ENCODE results near the gene PSD4.

The PSD4 gene

DNA sequence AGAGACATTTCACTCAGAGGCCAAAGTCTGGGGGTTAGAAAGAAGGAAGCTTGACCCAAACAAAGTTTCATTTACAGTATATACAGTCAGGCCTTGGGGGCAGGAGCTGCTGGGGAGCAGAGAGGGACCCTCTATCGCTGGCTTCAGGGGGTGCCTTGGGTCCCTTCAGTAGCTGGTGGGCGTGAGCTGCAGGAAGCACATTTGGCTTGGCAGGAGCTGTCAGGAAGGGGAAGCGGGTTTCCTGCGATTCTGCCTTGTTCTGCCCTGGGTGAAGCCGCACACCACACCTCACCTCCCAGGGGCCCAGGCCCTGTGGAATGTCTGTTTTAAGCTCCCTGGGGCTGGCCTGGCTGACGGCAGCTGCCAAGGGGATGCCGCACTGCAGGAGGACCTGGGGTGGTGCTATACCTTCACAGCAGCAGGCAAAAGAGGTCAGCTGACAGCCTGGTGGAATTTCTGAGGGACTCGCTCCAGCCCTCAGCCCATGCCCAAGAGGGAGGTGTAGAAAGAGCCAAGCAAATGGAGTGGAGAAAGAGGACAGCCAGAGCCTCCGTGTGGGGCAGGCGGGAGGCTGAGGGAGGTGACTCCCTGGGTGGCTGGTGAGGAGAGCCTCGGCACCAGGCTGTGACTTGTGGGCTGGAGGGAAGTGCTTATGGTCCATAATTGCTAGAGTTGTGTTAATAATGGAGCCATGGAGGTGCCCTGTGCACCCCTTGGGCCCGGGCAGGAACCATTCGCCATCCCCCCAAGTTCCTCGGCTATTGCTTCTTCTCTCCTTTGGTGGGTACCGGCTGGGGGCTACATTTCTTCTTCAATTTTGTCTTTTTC is 43.9 kb downstream of the PSD4 start:
- TF ChIP-seq, protein P1, sequence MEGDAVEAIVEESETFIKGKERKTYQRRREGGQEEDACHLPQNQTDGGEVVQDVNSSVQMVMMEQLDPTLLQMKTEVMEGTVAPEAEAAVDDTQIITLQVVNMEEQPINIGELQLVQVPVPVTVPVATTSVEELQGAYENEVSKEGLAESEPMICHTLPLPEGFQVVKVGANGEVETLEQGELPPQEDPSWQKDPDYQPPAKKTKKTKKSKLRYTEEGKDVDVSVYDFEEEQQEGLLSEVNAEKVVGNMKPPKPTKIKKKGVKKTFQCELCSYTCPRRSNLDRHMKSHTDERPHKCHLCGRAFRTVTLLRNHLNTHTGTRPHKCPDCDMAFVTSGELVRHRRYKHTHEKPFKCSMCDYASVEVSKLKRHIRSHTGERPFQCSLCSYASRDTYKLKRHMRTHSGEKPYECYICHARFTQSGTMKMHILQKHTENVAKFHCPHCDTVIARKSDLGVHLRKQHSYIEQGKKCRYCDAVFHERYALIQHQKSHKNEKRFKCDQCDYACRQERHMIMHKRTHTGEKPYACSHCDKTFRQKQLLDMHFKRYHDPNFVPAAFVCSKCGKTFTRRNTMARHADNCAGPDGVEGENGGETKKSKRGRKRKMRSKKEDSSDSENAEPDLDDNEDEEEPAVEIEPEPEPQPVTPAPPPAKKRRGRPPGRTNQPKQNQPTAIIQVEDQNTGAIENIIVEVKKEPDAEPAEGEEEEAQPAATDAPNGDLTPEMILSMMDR (conservative IDR thresholded peaks at IDR 0.05; ENCODE audit: low read depth, low read length): no peak
- Histone ChIP-seq H3K36me3 (ENCODE audit: insufficient read depth) (no peaks in the 10 kb centered on the region), H3K79me2 (ENCODE audit: insufficient read depth, low read depth) (no peaks in the 10 kb centered on the region), H3K27ac (no peak overlapping the region), H4K20me1 (ENCODE audit: insufficient read depth) (no peaks in the 10 kb centered on the region), H3K4me2 (no peak overlapping the region), H3K27me3 (ENCODE audit: insufficient read depth, low read depth) (no peaks in the 10 kb centered on the region), H3K4me1 (ENCODE audit: low read depth, poor library complexity, severe bottlenecking) (no peaks in the 10 kb centered on the region), H3K4me3 (IDR thresholded peaks at IDR 0.05; ENCODE audit: insufficient read depth, low read depth, low read length) (no peak overlapping the region), H2AFZ (ENCODE audit: low read depth) (no peak overlapping the region), H3K9ac (no peak overlapping the region)

DNA sequence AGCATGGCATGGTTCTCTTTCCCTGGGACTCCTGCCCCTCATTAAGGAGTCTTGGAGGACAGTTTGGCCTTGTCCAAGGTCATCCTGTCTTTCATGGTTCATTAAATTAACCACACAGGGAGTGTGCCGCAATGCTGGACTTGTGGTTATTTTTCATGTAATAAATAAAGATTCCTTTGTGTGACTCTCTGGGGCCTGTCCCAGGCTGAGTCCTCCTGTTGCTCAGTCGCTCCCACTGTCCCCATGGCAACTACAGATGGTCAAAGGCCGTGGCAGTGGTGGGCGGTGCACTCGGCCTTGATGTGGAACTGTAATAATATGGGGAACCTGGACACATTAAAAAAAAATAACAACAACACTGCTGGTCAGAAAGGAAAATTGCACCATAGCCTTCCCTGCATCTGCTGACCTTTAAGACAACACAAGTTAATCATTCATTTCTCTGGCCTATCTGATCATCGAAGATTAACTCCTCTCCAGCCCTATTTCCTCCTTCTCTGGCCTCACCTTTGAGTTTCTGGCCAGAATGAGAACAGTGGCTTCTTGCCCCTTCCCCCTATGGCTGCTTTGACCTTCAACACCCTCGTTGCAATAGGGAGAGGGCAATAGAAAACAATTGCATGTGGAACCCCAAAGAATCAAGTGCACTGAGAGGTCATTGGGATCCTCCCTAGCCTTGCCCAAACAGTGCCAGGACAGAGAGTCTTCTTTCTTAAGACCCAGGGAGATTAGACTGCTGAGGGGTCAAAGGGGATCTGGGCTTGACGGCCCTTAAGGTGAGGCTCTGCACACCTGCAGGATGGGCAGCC is 44.7 kb downstream of the PSD4 start:
- no peak overlapping the region for H2AFZ ChIP-seq (ENCODE audit: low read depth)
- no peak overlapping the region for H3K4me2 ChIP-seq
- no peak overlapping the region for H3K4me3 ChIP-seq (IDR thresholded peaks at IDR 0.05; ENCODE audit: insufficient read depth, low read depth, low read length)
- H3K36me3 ChIP-seq (ENCODE audit: insufficient read depth): no peaks in the 10 kb centered on the region
- no peaks in the 10 kb centered on the region for H3K79me2 ChIP-seq (ENCODE audit: insufficient read depth, low read depth)
- no peaks in the 10 kb centered on the region for H3K4me1 ChIP-seq (ENCODE audit: low read depth, poor library complexity, severe bottlenecking)
- no peaks in the 10 kb centered on the region for H4K20me1 ChIP-seq (ENCODE audit: insufficient read depth)
- H3K27me3 ChIP-seq (ENCODE audit: insufficient read depth, low read depth): no peaks in the 10 kb centered on the region
- TF ChIP-seq, protein P1 (conservative IDR thresholded peaks at IDR 0.05; ENCODE audit: low read depth, low read length): no peak
- H3K27ac ChIP-seq: no peak overlapping the region
- no peak overlapping the region for H3K9ac ChIP-seq

DNA sequence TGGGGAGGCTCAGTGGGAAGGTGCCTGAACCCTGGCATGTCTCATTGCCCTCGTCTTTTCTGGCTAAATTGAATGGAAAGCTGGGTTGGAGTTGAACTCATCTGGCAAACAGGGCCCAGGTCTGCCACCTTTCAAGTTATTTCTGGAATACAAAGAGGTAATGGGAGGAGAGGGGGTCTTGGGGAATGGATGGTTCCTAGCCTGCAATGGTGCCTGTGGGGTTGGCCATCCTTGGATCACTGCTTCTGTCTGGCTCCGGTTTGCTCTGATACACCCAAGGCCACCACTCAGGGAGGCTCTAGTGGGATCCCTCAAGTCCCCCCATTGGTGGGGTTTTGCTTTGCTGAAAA is 45.3 kb downstream of the PSD4 start:
- Histone ChIP-seq H3K36me3 (ENCODE audit: insufficient read depth) (no peaks in the 10 kb centered on the region), H3K4me3 (IDR thresholded peaks at IDR 0.05; ENCODE audit: insufficient read depth, low read depth, low read length) (no peak overlapping the region), H3K4me2 (no peak overlapping the region), H3K9ac (no peak overlapping the region), H3K79me2 (ENCODE audit: insufficient read depth, low read depth) (no peaks in the 10 kb centered on the region), H3K4me1 (ENCODE audit: low read depth, poor library complexity, severe bottlenecking) (no peaks in the 10 kb centered on the region), H2AFZ (ENCODE audit: low read depth) (no peak overlapping the region), H4K20me1 (ENCODE audit: insufficient read depth) (no peaks in the 10 kb centered on the region), H3K27me3 (ENCODE audit: insufficient read depth, low read depth) (no peaks in the 10 kb centered on the region), H3K27ac (no peak overlapping the region)
- TF ChIP-seq, protein P1 (conservative IDR thresholded peaks at IDR 0.05; ENCODE audit: low read depth, low read length): no peak

DNA sequence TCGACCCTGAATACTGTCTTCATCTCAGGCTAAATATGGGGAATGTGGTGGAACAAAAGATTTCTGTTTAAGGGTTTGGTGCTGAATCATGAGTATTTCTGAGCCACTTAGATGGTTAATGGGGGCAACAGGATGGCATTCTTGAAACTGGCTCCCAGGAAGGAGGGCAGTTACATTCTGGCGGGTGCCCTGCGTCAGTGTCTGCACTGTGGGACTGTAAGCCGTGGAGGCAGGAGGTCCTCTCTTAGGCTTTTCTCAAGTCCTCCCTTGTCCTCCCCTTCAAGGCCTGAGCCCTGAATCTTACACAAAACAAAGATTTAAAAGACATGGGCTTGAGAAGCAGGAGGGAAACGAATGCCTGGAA is 45.7 kb downstream of the PSD4 start:
- Histone ChIP-seq H3K4me1 (ENCODE audit: low read depth, poor library complexity, severe bottlenecking) (no peaks in the 10 kb centered on the region), H3K27ac (no peak overlapping the region), H3K36me3 (ENCODE audit: insufficient read depth) (no peaks in the 10 kb centered on the region), H2AFZ (ENCODE audit: low read depth) (no peak overlapping the region), H3K27me3 (ENCODE audit: insufficient read depth, low read depth) (no peaks in the 10 kb centered on the region), H3K79me2 (ENCODE audit: insufficient read depth, low read depth) (no peaks in the 10 kb centered on the region), H3K9ac (no peak overlapping the region), H4K20me1 (ENCODE audit: insufficient read depth) (no peaks in the 10 kb centered on the region), H3K4me3 (IDR thresholded peaks at IDR 0.05; ENCODE audit: insufficient read depth, low read depth, low read length) (no peak overlapping the region), H3K4me2 (no peak overlapping the region)
- TF ChIP-seq, protein P1 (conservative IDR thresholded peaks at IDR 0.05; ENCODE audit: low read depth, low read length): no peak

All from KMS-11 (cell line).